Neural progenitor cell (in vitro differentiated cells): ENCODE measurements around the gene MRPL24. TPM values are rescaled to one million over a fixed set of nuclear protein-coding genes. Genes with fewer than 3 reads are reported as not detected.

ENCODE experiments used
- DNase-seq: peaks from one replicate; pipeline ENCODE4 v3.0.0-alpha.2; 2016; ENCODE audit warnings: low spot score
- H2AFZ ChIP-seq: fragments of 200-600 bp; sonication (generic); replicated peaks from 2 replicates; pipeline ENCODE4 v1.6.1; 2016; ENCODE audit warnings: antibody characterized with exemption
- H3F3A ChIP-seq: fragments of 200-600 bp; sonication (generic); 2 replicates; pipeline ENCODE4 v1.6.1; 2016; ENCODE audit warnings: antibody characterized with exemption, low read depth
- H3K27ac ChIP-seq: fragments of 200-600 bp; sonication (generic); 2 replicates; pipeline ENCODE4 v1.5.1; 2016; ENCODE audit warnings: mild to moderate bottlenecking
- H3K27me3 ChIP-seq: fragments of 200-600 bp; sonication (generic); 2 replicates; pipeline ENCODE4 v1.6.1; 2016; ENCODE audit warnings: mild to moderate bottlenecking, moderate library complexity
- H3K36me3 ChIP-seq: fragments of 200-600 bp; sonication (generic); 2 replicates; pipeline ENCODE4 v1.5.1; 2016
- H3K4me1 ChIP-seq: fragments of 200-600 bp; sonication (generic); 2 replicates; pipeline ENCODE4 v1.6.1; 2016; ENCODE audit warnings: mixed run types
- H3K4me2 ChIP-seq: fragments of 200-600 bp; sonication (generic); 2 replicates; pipeline ENCODE4 v1.6.1; 2016
- H3K4me3 ChIP-seq: fragments of 200-600 bp; sonication (generic); 2 replicates; pipeline ENCODE4 v1.5.1; 2016
- H3K79me2 ChIP-seq: fragments of 200-600 bp; sonication (generic); 2 replicates; pipeline ENCODE4 v1.6.1; 2016; ENCODE audit warnings: low read depth
- H3K9ac ChIP-seq: fragments of 200-600 bp; sonication (generic); 2 replicates; pipeline ENCODE4 v1.6.1; 2016
- H3K9me3 ChIP-seq: fragments of 200-600 bp; sonication (generic); 2 replicates; pipeline ENCODE4 v1.5.1; 2016; ENCODE audit warnings: low read depth
- H4K20me1 ChIP-seq: fragments of 200-600 bp; sonication (generic); 2 replicates; pipeline ENCODE4 v1.6.1; 2016; ENCODE audit warnings: low read depth
- H3K27ac Mint-ChIP-seq: 3 replicates; pipeline ENCODE4 v1.8.0; 2021; ENCODE audit warnings: mixed read lengths
- H3K27me3 Mint-ChIP-seq: 2 replicates; pipeline ENCODE4 v1.8.0; 2022; ENCODE audit warnings: low read depth, mild to moderate bottlenecking, inconsistent platforms, moderate library complexity, mixed read lengths; ENCODE audit not compliant: insufficient read depth
- H3K36me3 Mint-ChIP-seq: 3 replicates; pipeline ENCODE4 v1.8.0; 2021; ENCODE audit warnings: mixed read lengths
- H3K4me1 Mint-ChIP-seq: 3 replicates; pipeline ENCODE4 v1.8.0; 2021; ENCODE audit warnings: mixed read lengths
- H3K4me3 Mint-ChIP-seq: 3 replicates; pipeline ENCODE4 v1.8.0; 2021; ENCODE audit warnings: mild to moderate bottlenecking, moderate library complexity, mixed read lengths
- H3K9me3 Mint-ChIP-seq: 3 replicates; pipeline ENCODE4 v1.8.0; 2020; ENCODE audit warnings: mixed read lengths
- CTCF ChIP-seq: fragments of 200-600 bp; sonication (generic); IDR thresholded peaks from 2 replicates; pipeline ENCODE4 v1.5.1; 2017; ENCODE audit warnings: antibody characterized with exemption, mild to moderate bottlenecking
- EZH2 ChIP-seq: fragments of 200-600 bp; sonication (generic); IDR thresholded peaks from 2 replicates; pipeline ENCODE4 v1.6.1; 2017; ENCODE audit warnings: antibody characterized with exemption, mild to moderate bottlenecking, moderate library complexity
- EZH2phosphoT487 ChIP-seq: fragments of 200-600 bp; sonication (generic); IDR thresholded peaks from 2 replicates; pipeline ENCODE4 v1.6.1; 2017; ENCODE audit warnings: antibody characterized with exemption
- total RNA-seq: library from RNA; depleted of rRNA; stranded (reverse); fragments of >200 nt; gene quantifications from 2 replicates; pipeline ENCODE4 v1.2.3, GENCODE V29; 2015; ENCODE audit warnings: low replicate concordance

MRPL24 gene
- total RNA-seq, 1 donor from 2014 or later = 21.4 TPM

GRCh38 chr1:156742801-156743200 is 1.9 kb upstream of the MRPL24 start:
- Mint-ChIP-seq H3K36me3 (peaks cover 15% of the 10 kb centered on the region), H3K27ac (peak overlapping the region; percentile 37), H3K4me3 (no peak overlapping the region), H3K4me1 (peaks cover 46% of the 10 kb centered on the region), H3K27me3 (peaks cover 2% of the 10 kb centered on the region), H3K9me3 (no peaks in the 10 kb centered on the region)
- peaks cover 57% of the 10 kb centered on the region for H3K79me2 ChIP-seq
- peaks cover 28% of the 10 kb centered on the region for H3K4me1 ChIP-seq
- H3K9me3 ChIP-seq = no peaks in the 10 kb centered on the region
- no peak overlapping the region for H3K4me3 ChIP-seq
- H2AFZ ChIP-seq = no peak overlapping the region
- no peaks in the 10 kb centered on the region for H3K36me3 ChIP-seq
- no peak overlapping the region for H3K4me2 ChIP-seq
- peaks cover 69% of the 10 kb centered on the region for H3F3A ChIP-seq
- H3K27me3 ChIP-seq = no peaks in the 10 kb centered on the region
- no peak for DNase-seq
- peaks cover 15% of the 10 kb centered on the region for H4K20me1 ChIP-seq
- TF ChIP-seq CTCF = no peak
- TF ChIP-seq EZH2 = no peak
- no peak for TF ChIP-seq EZH2phosphoT487
- peak overlapping the region; percentile 52 for H3K27ac ChIP-seq
- no peak overlapping the region for H3K9ac ChIP-seq

- no peak overlapping the region for H3K4me3 ChIP-seq
- peak overlapping the region; percentile 94 for H3K4me3 Mint-ChIP-seq
- peaks cover 15% of the 10 kb centered on the region for H4K20me1 ChIP-seq
- H3K4me1 ChIP-seq = peaks cover 22% of the 10 kb centered on the region
- no peak overlapping the region for H3K27ac Mint-ChIP-seq
- H3K9ac ChIP-seq = no peak overlapping the region
- H3K4me1 Mint-ChIP-seq = peaks cover 40% of the 10 kb centered on the region
- no peaks in the 10 kb centered on the region for H3K36me3 ChIP-seq
- H3K9me3 ChIP-seq = no peaks in the 10 kb centered on the region
- no peak overlapping the region for H2AFZ ChIP-seq
- H3K27me3 Mint-ChIP-seq = peaks cover 2% of the 10 kb centered on the region
- H3K9me3 Mint-ChIP-seq = no peaks in the 10 kb centered on the region
- peaks cover 50% of the 10 kb centered on the region for H3K79me2 ChIP-seq
- H3F3A ChIP-seq = peaks cover 62% of the 10 kb centered on the region
- peaks cover 20% of the 10 kb centered on the region for H3K36me3 Mint-ChIP-seq
- peak overlapping the region; percentile 52 for H3K27ac ChIP-seq
- no peak for DNase-seq
- TF ChIP-seq CTCF (no peak), EZH2phosphoT487 (no peak), EZH2 (no peak)
- H3K4me2 ChIP-seq = peak overlapping the region; percentile 51
- H3K27me3 ChIP-seq = no peaks in the 10 kb centered on the region
These were observed 1.1 kb upstream of the MRPL24 start for GRCh38 chr1:156742017-156742416.

GRCh38 chr1:156741481-156741983 is 644 bp upstream of the MRPL24 start:
- H3K36me3 ChIP-seq = no peaks in the 10 kb centered on the region

GRCh38 chr1:156740237-156740740 is 599 bp downstream of the MRPL24 start:
- peaks cover 33% of the 10 kb centered on the region for H3K79me2 ChIP-seq
- Mint-ChIP-seq H3K4me3 (peak overlapping the region; percentile 94), H3K4me1 (peaks cover 26% of the 10 kb centered on the region), H3K27me3 (no peaks in the 10 kb centered on the region), H3K36me3 (peaks cover 17% of the 10 kb centered on the region), H3K9me3 (no peaks in the 10 kb centered on the region), H3K27ac (peak overlapping the region; percentile 76)
- H3F3A ChIP-seq = peaks cover 45% of the 10 kb centered on the region
- H4K20me1 ChIP-seq = peaks cover 4% of the 10 kb centered on the region
- H3K9ac ChIP-seq = peak overlapping the region; percentile 62
- H3K4me1 ChIP-seq = peaks cover 10% of the 10 kb centered on the region
- no peak overlapping the region for H3K27ac ChIP-seq
- peak overlapping the region; percentile 86 for H3K4me2 ChIP-seq
- peak overlapping the region; percentile 64 for H3K4me3 ChIP-seq
- peak overlapping the region; percentile 47 for H2AFZ ChIP-seq
- no peaks in the 10 kb centered on the region for H3K9me3 ChIP-seq
- TF ChIP-seq EZH2 (no peak), CTCF (no peak)
- H3K27me3 ChIP-seq = no peaks in the 10 kb centered on the region
- H3K36me3 ChIP-seq = no peaks in the 10 kb centered on the region
- no peak for DNase-seq

More at GRCh38 chr1:156741481-156741983, 644 bp upstream of the MRPL24 start:
- Histone ChIP-seq H3F3A (peaks cover 58% of the 10 kb centered on the region), H3K4me1 (peaks cover 22% of the 10 kb centered on the region), H4K20me1 (peaks cover 15% of the 10 kb centered on the region), H3K27ac (peak overlapping the region; percentile 52), H2AFZ (no peak overlapping the region), H3K4me3 (peak overlapping the region; percentile 14), H3K9me3 (no peaks in the 10 kb centered on the region), H3K79me2 (peaks cover 46% of the 10 kb centered on the region), H3K27me3 (no peaks in the 10 kb centered on the region), H3K9ac (no peak overlapping the region), H3K4me2 (peak overlapping the region; percentile 51)
- peaks cover 20% of the 10 kb centered on the region for H3K36me3 Mint-ChIP-seq
- TF ChIP-seq EZH2 = no peak
- peaks cover 38% of the 10 kb centered on the region for H3K4me1 Mint-ChIP-seq
- peaks cover 2% of the 10 kb centered on the region for H3K27me3 Mint-ChIP-seq
- H3K27ac Mint-ChIP-seq = peak overlapping the region; percentile 96
- H3K4me3 Mint-ChIP-seq = peak overlapping the region; percentile 94
- H3K9me3 Mint-ChIP-seq = no peaks in the 10 kb centered on the region
- DNase-seq = no peak
